ENCODE results near the gene SLC15A1.

DNA sequence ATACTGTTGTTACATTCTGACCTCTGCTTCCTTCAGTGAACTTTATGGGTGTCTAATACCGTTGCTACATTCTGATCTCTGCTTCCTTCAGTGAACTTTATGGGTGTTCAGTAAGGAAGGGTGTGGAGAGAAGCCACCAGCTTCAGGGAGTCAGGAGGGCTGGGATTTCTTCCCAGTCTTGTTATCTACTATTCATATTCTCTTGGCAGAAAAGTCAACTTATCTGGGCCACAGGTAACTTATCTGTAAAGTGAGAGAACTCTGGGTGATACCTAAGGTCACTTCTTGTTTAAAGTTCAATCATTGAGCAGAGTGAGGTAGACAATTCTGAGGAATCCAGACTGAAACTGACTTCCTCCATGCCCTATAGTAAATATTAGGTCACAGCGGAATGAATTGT is 104.3 kb downstream of the SLC15A1 start:
- no peak for TF ChIP-seq ZNF596 (tag by site-specific recombination; IDR thresholded peaks at IDR 0.05)
- no peak for TF ChIP-seq ZNF785 (tag by site-specific recombination; IDR thresholded peaks at IDR 0.05)
- TF ChIP-seq, protein P1, sequence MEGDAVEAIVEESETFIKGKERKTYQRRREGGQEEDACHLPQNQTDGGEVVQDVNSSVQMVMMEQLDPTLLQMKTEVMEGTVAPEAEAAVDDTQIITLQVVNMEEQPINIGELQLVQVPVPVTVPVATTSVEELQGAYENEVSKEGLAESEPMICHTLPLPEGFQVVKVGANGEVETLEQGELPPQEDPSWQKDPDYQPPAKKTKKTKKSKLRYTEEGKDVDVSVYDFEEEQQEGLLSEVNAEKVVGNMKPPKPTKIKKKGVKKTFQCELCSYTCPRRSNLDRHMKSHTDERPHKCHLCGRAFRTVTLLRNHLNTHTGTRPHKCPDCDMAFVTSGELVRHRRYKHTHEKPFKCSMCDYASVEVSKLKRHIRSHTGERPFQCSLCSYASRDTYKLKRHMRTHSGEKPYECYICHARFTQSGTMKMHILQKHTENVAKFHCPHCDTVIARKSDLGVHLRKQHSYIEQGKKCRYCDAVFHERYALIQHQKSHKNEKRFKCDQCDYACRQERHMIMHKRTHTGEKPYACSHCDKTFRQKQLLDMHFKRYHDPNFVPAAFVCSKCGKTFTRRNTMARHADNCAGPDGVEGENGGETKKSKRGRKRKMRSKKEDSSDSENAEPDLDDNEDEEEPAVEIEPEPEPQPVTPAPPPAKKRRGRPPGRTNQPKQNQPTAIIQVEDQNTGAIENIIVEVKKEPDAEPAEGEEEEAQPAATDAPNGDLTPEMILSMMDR (tag by site-specific recombination; IDR thresholded peaks at IDR 0.05), result no peak
- TF ChIP-seq KLF7 (tag by site-specific recombination; IDR thresholded peaks at IDR 0.05; ENCODE audit: borderline replicate concordance), result no peak

All from HEK293 (cell line).